AG10803 (cell line): ENCODE results near the gene CLRN1.

Source experiments
- DNase-seq: peaks from one replicate; pipeline ENCODE4 v3.0.0; 2010; ENCODE audit warnings: low read depth
- H3K4me3 ChIP-seq: 2 replicates; pipeline ENCODE4 v1.5.1; 2011; ENCODE audit warnings: mild to moderate bottlenecking, low read length, control low read depth
- TF ChIP-seq, protein P1 (sequence below): conservative IDR thresholded peaks from 2 replicates; pipeline ENCODE4 v1.5.1; 2011; ENCODE audit warnings: mild to moderate bottlenecking, low read length, control low read depth, inconsistent platforms

The CLRN1 gene, protein sequence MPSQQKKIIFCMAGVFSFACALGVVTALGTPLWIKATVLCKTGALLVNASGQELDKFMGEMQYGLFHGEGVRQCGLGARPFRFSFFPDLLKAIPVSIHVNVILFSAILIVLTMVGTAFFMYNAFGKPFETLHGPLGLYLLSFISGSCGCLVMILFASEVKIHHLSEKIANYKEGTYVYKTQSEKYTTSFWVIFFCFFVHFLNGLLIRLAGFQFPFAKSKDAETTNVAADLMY

DNA sequence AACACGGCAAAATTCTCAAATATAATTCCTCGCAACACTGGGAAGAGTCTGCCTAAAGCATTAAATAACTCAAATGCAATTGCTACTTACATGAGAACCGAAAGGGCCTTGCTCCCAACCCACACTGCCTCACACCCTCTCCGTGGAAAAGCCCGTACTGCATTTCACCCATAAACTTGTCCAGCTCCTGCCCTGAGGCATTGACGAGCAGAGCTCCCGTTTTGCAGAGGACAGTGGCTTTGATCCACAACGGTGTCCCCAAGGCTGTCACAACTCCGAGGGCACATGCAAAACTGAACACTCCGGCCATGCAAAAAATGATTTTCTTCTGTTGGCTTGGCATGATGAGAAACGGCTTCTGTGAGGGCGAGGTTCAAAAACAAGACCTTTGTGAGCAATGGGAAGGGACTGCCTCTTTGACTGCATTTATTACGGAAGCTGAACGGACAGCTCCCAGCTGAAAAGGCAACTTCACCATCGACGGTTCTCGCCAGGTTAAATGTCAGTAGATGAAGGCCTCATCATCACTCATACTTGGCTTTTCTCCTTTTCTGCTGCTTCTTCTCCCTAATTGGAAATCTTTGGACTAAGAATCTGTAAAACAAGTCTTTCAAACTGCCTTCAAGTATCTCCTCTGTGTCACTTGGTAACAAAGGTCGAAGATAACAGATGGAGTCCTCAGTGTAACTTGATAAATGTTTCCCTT is at the start of gene CLRN1:
CLRN1 (minus strand) TSS at position 362 of the 706 bp plus-strand sequence; CDS start at position 343, 19 bp downstream.
- no peak for DNase-seq
- TF ChIP-seq, protein P1, sequence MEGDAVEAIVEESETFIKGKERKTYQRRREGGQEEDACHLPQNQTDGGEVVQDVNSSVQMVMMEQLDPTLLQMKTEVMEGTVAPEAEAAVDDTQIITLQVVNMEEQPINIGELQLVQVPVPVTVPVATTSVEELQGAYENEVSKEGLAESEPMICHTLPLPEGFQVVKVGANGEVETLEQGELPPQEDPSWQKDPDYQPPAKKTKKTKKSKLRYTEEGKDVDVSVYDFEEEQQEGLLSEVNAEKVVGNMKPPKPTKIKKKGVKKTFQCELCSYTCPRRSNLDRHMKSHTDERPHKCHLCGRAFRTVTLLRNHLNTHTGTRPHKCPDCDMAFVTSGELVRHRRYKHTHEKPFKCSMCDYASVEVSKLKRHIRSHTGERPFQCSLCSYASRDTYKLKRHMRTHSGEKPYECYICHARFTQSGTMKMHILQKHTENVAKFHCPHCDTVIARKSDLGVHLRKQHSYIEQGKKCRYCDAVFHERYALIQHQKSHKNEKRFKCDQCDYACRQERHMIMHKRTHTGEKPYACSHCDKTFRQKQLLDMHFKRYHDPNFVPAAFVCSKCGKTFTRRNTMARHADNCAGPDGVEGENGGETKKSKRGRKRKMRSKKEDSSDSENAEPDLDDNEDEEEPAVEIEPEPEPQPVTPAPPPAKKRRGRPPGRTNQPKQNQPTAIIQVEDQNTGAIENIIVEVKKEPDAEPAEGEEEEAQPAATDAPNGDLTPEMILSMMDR, result no peak
- H3K4me3 ChIP-seq, result no peak within 1 kb of the TSS

DNA sequence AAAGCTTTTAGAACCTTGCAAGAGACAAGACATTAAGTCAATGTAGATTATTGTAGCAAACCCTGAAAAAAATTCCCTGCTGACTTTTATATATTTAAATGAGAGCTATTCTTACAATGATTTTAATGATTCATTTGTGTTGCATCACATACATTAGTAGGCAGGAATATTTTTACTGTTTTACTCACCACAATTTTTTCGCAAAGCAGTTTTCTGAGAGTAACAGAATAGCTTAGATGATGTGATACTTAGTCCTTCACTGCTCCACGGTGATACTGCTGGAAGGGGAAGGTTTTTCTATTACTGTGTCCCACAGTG is 43.9 kb upstream of the CLRN1 start:
- H3K4me3 ChIP-seq, result no peak overlapping the region
- TF ChIP-seq, protein P1, result no peak
- DNase-seq, result peak; percentile 64

DNA sequence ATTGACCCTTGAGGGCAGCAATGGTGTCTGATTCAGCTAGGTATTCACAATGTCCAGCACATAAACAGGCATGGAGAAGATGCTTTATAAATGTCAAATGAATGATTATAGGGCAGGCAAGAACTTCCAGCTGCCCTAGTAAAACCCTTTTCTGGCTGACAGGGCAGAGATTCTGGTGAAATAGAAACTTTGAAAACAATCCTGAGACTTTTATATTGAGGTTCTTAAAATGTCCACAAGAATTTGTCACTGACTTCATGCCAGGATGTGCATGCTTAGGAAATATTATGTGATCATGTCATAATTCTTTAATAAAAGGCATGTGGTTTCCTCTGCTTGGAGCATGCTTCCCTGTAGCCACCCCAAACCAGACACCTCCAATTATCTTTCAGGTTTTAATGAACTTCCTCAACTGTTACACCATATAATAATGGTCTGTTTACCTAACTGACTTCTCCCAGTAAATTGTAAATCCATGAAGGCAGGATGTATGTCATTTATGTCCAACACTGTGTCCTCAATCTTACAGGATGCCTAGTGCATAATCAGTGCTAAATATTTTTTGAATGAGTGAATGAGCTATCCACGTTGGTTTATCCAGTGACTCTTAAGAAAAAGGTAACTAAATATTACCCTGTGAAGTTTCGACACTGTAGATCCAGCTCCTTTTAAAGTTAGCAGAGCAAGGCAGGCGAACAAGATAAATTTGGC is 43.4 kb upstream of the CLRN1 start:
- peak; percentile 83 for DNase-seq
- TF ChIP-seq, protein P1, result no peak
- no peak overlapping the region for H3K4me3 ChIP-seq

DNA sequence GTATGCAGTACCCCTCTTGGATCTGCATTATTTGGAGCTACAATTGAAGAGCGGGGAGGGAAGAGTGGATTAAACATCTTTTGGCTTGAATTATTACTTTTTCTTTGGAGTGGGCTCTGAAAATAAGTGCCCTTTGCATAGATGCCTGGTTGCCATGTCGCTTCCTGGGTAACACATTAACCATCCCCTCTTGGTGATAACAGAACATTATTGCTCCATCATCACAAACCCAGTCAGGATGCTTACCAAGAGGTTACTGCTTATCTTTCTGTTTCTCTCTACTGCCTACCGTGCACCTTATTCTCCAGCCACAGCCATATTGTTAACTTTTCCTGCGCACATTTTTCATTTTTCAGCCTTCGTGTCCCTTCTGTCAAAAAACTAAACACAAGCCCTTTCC is 42.7 kb upstream of the CLRN1 start:
- no peak for DNase-seq
- H3K4me3 ChIP-seq, result no peak overlapping the region
- TF ChIP-seq, protein P1, result no peak

DNA sequence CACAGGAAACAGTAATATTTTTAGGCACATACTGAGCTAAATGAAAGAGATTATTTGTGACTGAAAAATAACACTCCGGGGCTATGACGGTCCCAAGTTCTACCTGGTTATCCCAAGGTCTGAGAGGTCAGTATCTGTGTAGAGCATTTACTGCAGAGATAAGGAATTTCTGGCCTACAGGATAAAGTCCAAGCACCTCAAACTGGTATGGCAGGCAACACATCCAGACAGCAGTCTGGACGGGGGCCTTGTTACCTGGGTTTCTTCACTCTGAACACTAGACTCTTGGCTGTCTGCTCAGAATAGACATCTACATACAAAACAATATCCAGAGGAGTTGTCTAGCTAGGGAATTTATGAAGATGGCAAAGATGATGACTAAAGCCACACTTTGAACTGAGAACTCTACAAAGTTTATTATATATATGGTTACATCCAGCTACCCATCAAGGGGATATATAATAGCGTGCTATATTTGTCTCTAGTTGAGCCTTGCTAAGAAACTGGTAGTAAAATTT is 42.0 kb upstream of the CLRN1 start:
- no peak for DNase-seq
- TF ChIP-seq, protein P1, result no peak
- no peak overlapping the region for H3K4me3 ChIP-seq

DNA sequence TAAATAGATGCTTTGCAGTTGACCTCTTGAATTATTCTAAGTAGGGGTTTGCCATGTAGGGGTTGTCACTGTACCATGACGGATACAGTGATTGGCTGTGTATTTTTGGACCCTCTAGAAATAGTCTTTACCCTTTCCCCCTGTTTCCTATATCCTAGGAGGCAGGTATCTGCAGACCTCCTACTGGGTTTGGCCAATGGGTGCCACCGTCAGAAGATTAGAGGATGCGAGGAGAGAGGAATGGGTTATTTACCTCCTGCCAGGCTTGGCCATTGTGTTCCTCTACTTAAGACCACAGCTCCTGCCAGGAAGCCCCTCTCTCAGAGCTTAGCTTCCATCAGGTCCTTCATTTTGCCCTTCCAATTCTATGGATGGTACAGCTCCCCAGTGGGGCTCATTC is 40.2 kb upstream of the CLRN1 start:
- no peak for DNase-seq
- no peak overlapping the region for H3K4me3 ChIP-seq
- TF ChIP-seq, protein P1, result no peak

DNA sequence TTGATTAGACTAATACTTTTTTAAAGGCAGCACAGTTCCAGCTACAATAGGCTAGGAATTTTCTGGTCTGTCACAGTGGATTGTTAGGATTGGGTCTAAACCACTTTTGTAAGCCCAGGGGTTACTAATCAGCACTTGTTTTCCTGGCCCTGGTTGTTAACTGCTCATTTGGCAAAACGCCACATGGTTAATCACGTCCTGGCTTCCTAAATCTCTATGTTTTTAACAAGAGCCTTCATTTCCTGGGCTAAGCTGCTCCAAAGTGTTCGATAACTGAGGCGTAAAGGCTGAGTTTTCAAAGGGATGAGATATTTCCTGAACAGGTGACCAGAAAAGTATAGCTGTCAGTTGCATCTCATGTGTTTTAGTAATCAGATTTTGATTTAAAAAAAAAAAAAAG is 38.9 kb upstream of the CLRN1 start:
- TF ChIP-seq, protein P1, result no peak
- no peak overlapping the region for H3K4me3 ChIP-seq
- DNase-seq, result peak; percentile 51
